Hematopoietic multipotent progenitor cell treated with erythropoietin and hydrocortisone succinate and interleukin-3 and kit ligand, for 6 days (in vitro differentiated cells): ENCODE measurements around the gene LTBP1.

Experiments used
- DNase-seq: peaks from one replicate; pipeline ENCODE4 v3.0.0-alpha.2; 2015

Gene LTBP1

GRCh38 chr2:33277002-33277426 lies 330.3 kb downstream of the LTBP1 start:
- no peak for DNase-seq

GRCh38 chr2:33278245-33278943 lies 331.6 kb downstream of the LTBP1 start:
- no peak for DNase-seq

DNA sequence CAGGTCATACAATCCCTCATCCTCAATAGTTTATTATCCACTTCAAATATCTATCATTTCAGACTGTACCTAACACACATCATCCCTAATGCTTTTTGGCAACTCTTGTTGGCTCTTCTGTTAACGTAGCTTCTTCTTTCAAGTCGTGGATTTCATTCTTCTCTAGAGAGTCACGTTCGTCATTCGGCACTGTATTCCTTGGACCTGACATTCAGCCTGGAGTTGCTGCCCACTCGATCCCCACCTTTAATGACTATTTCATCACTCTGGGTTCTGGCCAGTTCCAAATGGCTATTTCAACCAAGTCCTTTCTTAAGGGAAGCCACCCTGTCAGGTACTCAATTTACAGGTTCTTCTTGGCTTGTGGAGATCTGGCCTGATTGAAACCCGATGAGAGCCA lies 337.5 kb downstream of the LTBP1 start:
- DNase-seq = no peak

GRCh38 chr2:33287507-33288005 lies 340.8 kb downstream of the LTBP1 start:
- DNase-seq = no peak

- DNase-seq = no peak
These were observed 341.3 kb downstream of the LTBP1 start for GRCh38 chr2:33288011-33288410.

DNA sequence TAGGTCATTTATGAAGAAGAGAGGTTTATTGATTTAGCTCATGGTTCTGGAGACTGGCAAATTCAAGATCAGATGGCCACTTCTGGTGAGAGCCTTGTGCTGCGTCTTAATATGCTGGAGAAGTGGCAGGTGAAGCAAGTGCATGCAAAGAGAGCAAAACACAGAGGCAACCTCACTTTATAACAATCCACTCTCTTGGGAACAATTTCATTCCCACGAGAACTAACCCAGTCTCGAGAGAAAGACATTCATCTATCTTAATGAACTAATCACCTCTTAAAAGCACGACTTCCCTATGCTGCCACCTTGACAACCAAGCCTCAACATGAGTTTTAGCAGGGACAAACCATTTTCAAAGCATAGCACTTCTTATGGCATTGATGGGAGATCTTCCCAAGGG lies 343.2 kb downstream of the LTBP1 start:
- DNase-seq = no peak

DNA sequence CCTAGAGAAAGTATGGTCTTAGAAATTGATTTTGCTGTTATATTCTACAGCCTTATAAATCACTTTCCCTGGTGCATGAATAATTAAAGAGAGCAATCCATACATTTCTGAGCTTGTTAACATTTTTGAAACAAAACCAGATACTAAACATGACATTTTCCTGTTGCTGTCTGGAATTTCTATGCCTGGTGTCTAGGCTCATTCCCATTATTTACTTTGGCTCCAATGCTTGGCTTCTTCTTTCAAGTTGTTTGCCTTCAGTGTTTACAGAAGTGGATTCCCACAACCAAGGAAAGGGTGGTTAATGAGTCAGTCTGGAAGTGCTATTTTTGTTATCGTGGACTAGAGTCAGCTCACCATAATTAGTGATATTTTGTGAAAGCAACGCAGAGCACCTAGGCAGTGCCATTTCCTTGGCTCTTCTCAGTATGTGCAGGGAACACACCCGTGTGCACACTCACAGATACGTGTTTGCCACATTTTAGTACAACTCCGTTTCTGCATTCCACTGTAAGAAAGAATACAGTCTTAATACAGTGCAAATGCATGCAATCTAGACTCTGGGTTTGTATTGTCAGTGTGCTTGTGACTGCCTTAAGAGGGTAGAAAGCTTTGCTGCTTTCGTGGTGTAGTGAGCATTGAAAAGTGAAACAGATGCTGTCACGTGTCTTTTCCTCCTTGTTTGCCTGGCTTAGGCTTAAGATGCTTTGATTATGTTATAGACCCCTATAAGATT lies 344.7 kb downstream of the LTBP1 start:
- DNase-seq = no peak

GRCh38 chr2:33292063-33292462 lies 345.3 kb downstream of the LTBP1 start:
- no peak for DNase-seq

- DNase-seq = no peak
These were observed 346.3 kb downstream of the LTBP1 start for GRCh38 chr2:33292981-33293595.

- DNase-seq = no peak
These were observed 351.5 kb downstream of the LTBP1 start for GRCh38 chr2:33298233-33298632.

- no peak for DNase-seq
These were observed 354.6 kb downstream of the LTBP1 start for GRCh38 chr2:33301355-33301754.

- no peak for DNase-seq
These were observed 355.6 kb downstream of the LTBP1 start for GRCh38 chr2:33302348-33302747.

GRCh38 chr2:33304032-33304864 lies 357.5 kb downstream of the LTBP1 start:
- DNase-seq = no peak

GRCh38 chr2:33307659-33308270 lies 361.0 kb downstream of the LTBP1 start:
- DNase-seq = no peak

DNA sequence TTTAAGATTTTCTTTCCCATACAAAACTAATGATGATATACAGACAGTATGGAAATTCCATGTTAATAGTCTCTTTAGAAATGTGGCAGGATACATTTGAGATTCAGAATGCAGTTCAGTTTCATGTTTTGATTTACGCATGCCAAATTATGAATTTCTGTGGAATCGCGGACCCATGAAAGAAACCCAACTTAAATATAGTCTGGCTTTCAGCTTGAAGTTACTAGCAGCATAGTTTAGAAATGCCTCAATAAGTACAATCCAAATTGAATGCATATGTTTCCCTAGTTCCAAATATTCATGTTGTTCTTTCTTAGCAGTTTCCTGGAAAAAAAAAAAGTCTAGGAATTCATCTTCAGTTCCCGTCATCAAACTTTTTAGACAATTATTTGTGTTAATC lies 365.6 kb downstream of the LTBP1 start:
- no peak for DNase-seq

DNA sequence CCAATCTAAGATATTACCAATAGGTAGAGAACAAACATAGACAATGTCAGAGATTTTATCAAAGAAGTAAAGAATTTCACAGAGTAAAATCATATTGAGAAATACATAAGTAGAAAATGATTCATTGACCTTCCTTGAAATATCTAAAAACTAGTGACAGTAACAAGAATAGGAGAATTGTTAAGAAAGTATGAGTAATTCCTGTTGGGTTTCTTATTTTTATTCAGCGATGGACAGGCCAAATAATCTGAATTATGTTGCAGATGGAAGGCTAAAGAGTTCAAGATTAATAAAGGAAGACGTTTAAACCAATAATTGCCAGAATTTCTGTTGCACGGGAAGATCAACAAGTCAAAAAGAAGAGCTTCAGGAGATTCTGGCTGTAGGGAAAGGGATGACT lies 366.3 kb downstream of the LTBP1 start:
- DNase-seq = no peak

GRCh38 chr2:33314541-33314940 lies 367.8 kb downstream of the LTBP1 start:
- no peak for DNase-seq

DNA sequence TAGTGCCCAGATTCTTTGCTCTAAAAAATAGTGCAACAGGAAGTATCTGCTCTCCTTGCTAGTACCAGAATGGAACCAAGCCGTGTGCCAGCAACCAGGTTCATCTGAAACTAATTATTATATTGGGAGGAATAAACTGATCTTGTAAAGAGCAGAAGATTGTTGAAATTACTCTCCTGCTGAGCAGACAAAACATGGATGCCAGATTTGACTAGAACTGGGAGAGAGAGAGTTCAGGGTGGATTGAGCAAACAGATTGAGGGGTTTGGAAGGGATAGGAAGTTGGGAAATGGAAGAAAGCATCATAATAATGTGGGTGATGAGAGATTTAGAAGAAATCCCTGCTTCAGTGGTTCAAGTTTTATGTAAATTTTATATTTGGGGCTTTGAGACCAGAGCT lies 369.6 kb downstream of the LTBP1 start:
- DNase-seq = no peak

DNA sequence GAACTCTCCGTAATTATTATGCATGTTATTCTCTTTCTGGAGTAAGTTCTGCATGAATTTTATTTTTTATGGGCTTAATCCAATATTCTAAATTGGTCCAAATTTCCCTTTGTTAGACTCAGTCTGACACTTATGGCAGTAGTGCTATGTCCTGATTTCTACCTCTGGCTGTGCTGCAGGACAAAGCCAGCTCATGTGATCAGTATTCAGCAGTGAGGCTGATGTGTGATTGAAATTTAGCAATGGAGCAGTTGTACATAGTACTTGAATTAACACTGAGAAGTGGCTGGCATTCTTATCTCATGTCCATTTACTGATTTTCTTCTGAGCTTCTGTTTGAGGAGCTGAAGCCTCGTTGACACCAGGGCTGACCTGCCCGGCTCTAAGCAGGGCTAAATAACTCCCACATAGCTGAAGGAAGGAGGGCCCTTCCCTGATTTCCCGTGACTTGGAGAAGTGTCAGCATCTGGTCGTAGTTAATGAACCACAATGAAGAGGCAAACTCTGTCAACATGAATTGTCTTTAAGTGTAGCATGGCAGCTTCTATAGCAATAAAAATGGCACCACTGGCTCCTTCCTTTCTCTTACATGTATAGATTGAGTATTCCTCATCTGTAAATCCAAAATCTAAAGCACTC lies 370.7 kb downstream of the LTBP1 start:
- DNase-seq = no peak

GRCh38 chr2:33318456-33318855 lies 371.7 kb downstream of the LTBP1 start:
- no peak for DNase-seq

DNA sequence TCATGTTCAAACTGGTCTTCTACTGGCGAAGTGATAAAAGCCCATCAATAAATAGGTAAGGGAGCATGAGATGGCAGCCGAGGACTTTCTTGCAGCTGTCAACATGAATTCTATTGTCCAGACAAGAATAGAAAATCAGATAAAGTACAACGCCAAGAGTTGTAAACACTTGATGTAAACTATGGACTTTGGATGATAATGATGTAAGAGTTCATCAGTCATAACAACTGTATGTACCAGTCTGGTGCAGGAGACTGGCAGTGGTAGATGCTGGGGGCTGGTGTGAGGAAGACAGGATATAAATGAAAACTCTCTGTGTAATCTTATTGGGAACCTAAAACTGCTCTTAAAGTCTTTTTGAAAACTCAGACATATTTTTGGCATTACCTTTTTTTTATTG lies 373.8 kb downstream of the LTBP1 start:
- no peak for DNase-seq

- peak; percentile 19 for DNase-seq
These were observed 374.6 kb downstream of the LTBP1 start for GRCh38 chr2:33321236-33321771.
